A673 (cell line): ENCODE data around the gene USP34.

Experiments
- CTCF ChIP-seq: fragments of 300-800, 200-600 bp; sonication (generic); conservative IDR thresholded peaks from 2 replicates; pipeline ENCODE4 v1.5.1; 2017; ENCODE audit warnings: low read depth, mild to moderate bottlenecking, antibody characterized with exemption, low read length, moderate library complexity, mixed read lengths
- EZH2 ChIP-seq: fragments of 200-600 bp; sonication (generic); IDR thresholded peaks from 2 replicates; pipeline ENCODE4 v1.6.1; 2017; ENCODE audit warnings: borderline replicate concordance, low read depth, mild to moderate bottlenecking, mixed read lengths, antibody characterized with exemption, low read length; ENCODE audit not compliant: poor library complexity, severe bottlenecking

- TF ChIP-seq CTCF (no peak), EZH2 (no peak)
Measured at GRCh38 chr2:61172671-61173070, 298.2 kb downstream of the USP34 start.
